LNCaP clone FGC (cell line): ENCODE measurements around the gene ANO4.

Experiments
- DNase-seq: peaks from one replicate; pipeline ENCODE4 v3.0.0-alpha.2; 2011; ENCODE audit warnings: low read depth
- H3K4me3 ChIP-seq: 2 replicates; pipeline ENCODE4 v1.5.1; 2011; ENCODE audit warnings: mild to moderate bottlenecking, low read depth, low read length, control low read depth
- CTCF ChIP-seq: IDR thresholded peaks from 2 replicates; pipeline ENCODE4 v1.5.1; 2012; ENCODE audit warnings: mild to moderate bottlenecking; ENCODE audit not compliant: control insufficient read depth, insufficient read depth; ENCODE audit errors: extremely low read depth

ANO4 gene

GRCh38 chr12:100857418-100857817, 62.8 kb downstream of the ANO4 start:
- no peak for DNase-seq
- no peak for TF ChIP-seq CTCF

GRCh38 chr12:100857971-100858370, 63.4 kb downstream of the ANO4 start:
- no peak for TF ChIP-seq CTCF
- no peak for DNase-seq
- H3K4me3 ChIP-seq = no peak overlapping the region

More at GRCh38 chr12:100857418-100857817, 62.8 kb downstream of the ANO4 start:
- no peak overlapping the region for H3K4me3 ChIP-seq

GRCh38 chr12:100858656-100859055, 64.1 kb downstream of the ANO4 start:
- DNase-seq = no peak
- H3K4me3 ChIP-seq = no peak overlapping the region
- no peak for TF ChIP-seq CTCF

- no peak for TF ChIP-seq CTCF
- H3K4me3 ChIP-seq = no peak overlapping the region
- no peak for DNase-seq
These were observed 64.6 kb downstream of the ANO4 start for GRCh38 chr12:100859063-100859627.

- no peak for TF ChIP-seq CTCF
- no peak for DNase-seq
- no peak overlapping the region for H3K4me3 ChIP-seq
These were observed 66.0 kb downstream of the ANO4 start for GRCh38 chr12:100860611-100861010.

- no peak overlapping the region for H3K4me3 ChIP-seq
- TF ChIP-seq CTCF = no peak
- no peak for DNase-seq
These were observed 68.1 kb downstream of the ANO4 start for GRCh38 chr12:100862676-100863075.

GRCh38 chr12:100864366-100864765, 69.8 kb downstream of the ANO4 start:
- H3K4me3 ChIP-seq = no peak overlapping the region
- no peak for DNase-seq
- no peak for TF ChIP-seq CTCF
